ENCODE data around the gene RAPSN. TPM values are rescaled to one million over a fixed set of nuclear protein-coding genes. Genes with fewer than 3 reads are reported as not detected.

RAPSN gene
- total and polyA plus RNA-seq, 2 experiments from 2014 or later = 0.17 to 0.23 TPM

DNA sequence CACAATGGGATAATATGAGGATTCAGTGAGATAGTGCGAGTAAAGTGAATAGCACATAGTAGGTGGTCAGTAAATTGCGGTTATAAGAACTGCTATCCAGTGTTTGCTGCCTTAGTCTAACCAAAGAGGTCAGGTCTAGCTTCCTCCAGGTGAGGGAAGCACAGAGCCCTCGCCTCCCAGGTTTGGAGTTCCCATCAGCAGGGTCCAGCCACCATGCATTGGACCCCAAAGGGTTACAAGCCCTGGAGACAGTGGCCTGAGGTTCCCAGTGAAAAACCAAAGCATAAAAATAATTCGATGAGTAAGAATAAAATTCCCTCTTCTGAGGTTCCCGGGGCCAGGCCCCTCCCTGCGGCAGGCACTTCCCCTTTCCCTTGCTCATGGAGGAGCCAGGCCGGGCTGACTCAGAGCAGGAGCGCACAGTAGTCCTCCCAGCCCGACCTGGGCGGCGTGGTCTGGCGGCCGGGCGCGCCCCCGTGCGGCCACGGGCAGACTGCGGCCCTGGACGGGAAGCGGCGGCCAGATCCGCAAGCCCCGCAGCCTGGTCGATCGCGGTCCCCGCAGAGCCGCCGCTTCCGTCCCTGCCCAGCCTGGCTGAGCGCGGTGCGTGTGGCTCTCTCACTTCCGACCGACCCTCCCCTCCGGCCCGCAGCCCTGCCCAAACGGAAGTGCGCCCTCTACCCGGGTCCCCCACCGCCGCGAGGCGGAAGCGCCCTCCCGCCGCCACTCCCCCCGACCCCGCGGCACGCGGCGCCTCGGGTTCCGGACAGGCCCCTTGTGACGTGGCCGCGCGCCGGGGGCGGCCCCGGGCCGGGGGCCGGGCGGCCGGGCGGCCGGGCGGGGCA lies 41.0 kb downstream of the RAPSN start, which contains the start of gene SLC39A13:
Gene SLC39A13, plus strand, starts transcription at position 845 of the 845 bp plus-strand sequence. CDS start 1,505 bp downstream, outside the sequence.
- H3K27ac ChIP-seq (ENCODE audit: low read depth) = peak within 1 kb of the TSS; percentile 91
- peak within 1 kb of the TSS; percentile 93 for H2AFZ ChIP-seq
- no peaks in the 10 kb centered on the region for H3K9me3 Mint-ChIP-seq
- H3K4me3 Mint-ChIP-seq = peak within 1 kb of the TSS; percentile 90
- H3K27ac Mint-ChIP-seq = peak within 1 kb of the TSS; percentile 91
- no peaks in the 10 kb centered on the region for H3K36me3 ChIP-seq (ENCODE audit: insufficient read depth)
- H3K4me1 ChIP-seq (ENCODE audit: insufficient read depth) = peaks cover 11% of the 10 kb centered on the region; the same call in 1 of the 2 replicates
- no peaks in the 10 kb centered on the region; the same call in 1 of the 2 replicates for H4K20me1 ChIP-seq (replicated peaks; ENCODE audit: insufficient read depth)
- peak; percentile 94 for DNase-seq (ENCODE audit: low spot score)
- H3K4me2 ChIP-seq = peak within 1 kb of the TSS; percentile 97
- peak; percentile 85 for ATAC-seq
- H3F3A ChIP-seq (replicated peaks; ENCODE audit: low read depth) = peaks cover 12% of the 10 kb centered on the region
- H3K4me3 ChIP-seq = peak within 1 kb of the TSS; percentile 95
- no peaks in the 10 kb centered on the region for H3K79me2 ChIP-seq (replicated peaks; ENCODE audit: insufficient read depth)
- peaks cover 15% of the 10 kb centered on the region for H3K4me1 Mint-ChIP-seq
- H3K27me3 Mint-ChIP-seq (ENCODE audit: insufficient read depth, low read depth, poor library complexity) = peaks cover 7% of the 10 kb centered on the region
- H3K9me2 ChIP-seq (ENCODE audit: insufficient read depth) = no peaks in the 10 kb centered on the region
- no peaks in the 10 kb centered on the region for H3K27me3 ChIP-seq (ENCODE audit: insufficient read depth)
- TF ChIP-seq, protein P1, sequence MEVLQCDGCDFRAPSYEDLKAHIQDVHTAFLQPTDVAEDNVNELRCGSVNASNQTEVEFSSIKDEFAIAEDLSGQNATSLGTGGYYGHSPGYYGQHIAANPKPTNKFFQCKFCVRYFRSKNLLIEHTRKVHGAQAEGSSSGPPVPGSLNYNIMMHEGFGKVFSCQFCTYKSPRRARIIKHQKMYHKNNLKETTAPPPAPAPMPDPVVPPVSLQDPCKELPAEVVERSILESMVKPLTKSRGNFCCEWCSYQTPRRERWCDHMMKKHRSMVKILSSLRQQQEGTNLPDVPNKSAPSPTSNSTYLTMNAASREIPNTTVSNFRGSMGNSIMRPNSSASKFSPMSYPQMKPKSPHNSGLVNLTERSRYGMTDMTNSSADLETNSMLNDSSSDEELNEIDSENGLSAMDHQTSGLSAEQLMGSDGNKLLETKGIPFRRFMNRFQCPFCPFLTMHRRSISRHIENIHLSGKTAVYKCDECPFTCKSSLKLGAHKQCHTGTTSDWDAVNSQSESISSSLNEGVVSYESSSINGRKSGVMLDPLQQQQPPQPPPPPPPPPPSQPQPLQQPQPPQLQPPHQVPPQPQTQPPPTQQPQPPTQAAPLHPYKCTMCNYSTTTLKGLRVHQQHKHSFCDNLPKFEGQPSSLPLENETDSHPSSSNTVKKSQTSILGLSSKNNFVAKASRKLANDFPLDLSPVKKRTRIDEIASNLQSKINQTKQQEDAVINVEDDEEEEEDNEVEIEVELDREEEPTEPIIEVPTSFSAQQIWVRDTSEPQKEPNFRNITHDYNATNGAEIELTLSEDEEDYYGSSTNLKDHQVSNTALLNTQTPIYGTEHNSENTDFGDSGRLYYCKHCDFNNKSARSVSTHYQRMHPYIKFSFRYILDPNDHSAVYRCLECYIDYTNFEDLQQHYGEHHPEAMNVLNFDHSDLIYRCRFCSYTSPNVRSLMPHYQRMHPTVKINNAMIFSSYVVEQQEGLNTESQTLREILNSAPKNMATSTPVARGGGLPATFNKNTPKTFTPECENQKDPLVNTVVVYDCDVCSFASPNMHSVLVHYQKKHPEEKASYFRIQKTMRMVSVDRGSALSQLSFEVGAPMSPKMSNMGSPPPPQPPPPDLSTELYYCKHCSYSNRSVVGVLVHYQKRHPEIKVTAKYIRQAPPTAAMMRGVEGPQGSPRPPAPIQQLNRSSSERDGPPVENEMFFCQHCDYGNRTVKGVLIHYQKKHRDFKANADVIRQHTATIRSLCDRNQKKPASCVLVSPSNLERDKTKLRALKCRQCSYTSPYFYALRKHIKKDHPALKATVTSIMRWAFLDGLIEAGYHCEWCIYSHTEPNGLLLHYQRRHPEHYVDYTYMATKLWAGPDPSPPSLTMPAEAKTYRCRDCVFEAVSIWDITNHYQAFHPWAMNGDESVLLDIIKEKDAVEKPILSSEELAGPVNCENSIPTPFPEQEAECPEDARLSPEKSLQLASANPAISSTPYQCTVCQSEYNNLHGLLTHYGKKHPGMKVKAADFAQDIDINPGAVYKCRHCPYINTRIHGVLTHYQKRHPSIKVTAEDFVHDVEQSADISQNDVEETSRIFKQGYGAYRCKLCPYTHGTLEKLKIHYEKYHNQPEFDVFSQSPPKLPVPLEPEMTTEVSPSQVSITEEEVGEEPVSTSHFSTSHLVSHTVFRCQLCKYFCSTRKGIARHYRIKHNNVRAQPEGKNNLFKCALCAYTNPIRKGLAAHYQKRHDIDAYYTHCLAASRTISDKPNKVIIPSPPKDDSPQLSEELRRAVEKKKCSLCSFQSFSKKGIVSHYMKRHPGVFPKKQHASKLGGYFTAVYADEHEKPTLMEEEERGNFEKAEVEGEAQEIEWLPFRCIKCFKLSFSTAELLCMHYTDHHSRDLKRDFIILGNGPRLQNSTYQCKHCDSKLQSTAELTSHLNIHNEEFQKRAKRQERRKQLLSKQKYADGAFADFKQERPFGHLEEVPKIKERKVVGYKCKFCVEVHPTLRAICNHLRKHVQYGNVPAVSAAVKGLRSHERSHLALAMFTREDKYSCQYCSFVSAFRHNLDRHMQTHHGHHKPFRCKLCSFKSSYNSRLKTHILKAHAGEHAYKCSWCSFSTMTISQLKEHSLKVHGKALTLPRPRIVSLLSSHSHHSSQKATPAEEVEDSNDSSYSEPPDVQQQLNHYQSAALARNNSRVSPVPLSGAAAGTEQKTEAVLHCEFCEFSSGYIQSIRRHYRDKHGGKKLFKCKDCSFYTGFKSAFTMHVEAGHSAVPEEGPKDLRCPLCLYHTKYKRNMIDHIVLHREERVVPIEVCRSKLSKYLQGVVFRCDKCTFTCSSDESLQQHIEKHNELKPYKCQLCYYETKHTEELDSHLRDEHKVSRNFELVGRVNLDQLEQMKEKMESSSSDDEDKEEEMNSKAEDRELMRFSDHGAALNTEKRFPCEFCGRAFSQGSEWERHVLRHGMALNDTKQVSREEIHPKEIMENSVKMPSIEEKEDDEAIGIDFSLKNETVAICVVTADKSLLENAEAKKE (CRISPR knock-in tag; IDR thresholded peaks at IDR 0.05) = no peak
- TF ChIP-seq ZNF331 (CRISPR knock-in tag; IDR thresholded peaks at IDR 0.05; ENCODE audit: low read depth) (no peak), EZH2 (IDR thresholded peaks at IDR 0.05; ENCODE audit: low read depth, unreplicated experiment) (no peak), EZH2phosphoT487 (IDR thresholded peaks at IDR 0.05; ENCODE audit: unreplicated experiment) (no peak), ZNF114 (CRISPR knock-in tag; IDR thresholded peaks at IDR 0.05) (no peak), STAT1 (IDR thresholded peaks at IDR 0.05; ENCODE audit: unreplicated experiment) (no peak), NANOG (IDR thresholded peaks at IDR 0.05; ENCODE audit: borderline replicate concordance) (no peak), CREB1 (CRISPR knock-in tag; IDR thresholded peaks at IDR 0.05; ENCODE audit: low read depth) (peak; percentile 97), POLR2AphosphoS5 (IDR thresholded peaks at IDR 0.05; ENCODE audit: low read depth) (peak; percentile 81), JUNB (IDR thresholded peaks at IDR 0.05; ENCODE audit: unreplicated experiment) (no peak)
- TF ChIP-seq, protein P2, sequence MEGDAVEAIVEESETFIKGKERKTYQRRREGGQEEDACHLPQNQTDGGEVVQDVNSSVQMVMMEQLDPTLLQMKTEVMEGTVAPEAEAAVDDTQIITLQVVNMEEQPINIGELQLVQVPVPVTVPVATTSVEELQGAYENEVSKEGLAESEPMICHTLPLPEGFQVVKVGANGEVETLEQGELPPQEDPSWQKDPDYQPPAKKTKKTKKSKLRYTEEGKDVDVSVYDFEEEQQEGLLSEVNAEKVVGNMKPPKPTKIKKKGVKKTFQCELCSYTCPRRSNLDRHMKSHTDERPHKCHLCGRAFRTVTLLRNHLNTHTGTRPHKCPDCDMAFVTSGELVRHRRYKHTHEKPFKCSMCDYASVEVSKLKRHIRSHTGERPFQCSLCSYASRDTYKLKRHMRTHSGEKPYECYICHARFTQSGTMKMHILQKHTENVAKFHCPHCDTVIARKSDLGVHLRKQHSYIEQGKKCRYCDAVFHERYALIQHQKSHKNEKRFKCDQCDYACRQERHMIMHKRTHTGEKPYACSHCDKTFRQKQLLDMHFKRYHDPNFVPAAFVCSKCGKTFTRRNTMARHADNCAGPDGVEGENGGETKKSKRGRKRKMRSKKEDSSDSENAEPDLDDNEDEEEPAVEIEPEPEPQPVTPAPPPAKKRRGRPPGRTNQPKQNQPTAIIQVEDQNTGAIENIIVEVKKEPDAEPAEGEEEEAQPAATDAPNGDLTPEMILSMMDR (conservative IDR thresholded peaks at IDR 0.05; ENCODE audit: low read depth in 2 of 2) = peak; percentile 53 to 80
- TF ChIP-seq, protein P3, sequence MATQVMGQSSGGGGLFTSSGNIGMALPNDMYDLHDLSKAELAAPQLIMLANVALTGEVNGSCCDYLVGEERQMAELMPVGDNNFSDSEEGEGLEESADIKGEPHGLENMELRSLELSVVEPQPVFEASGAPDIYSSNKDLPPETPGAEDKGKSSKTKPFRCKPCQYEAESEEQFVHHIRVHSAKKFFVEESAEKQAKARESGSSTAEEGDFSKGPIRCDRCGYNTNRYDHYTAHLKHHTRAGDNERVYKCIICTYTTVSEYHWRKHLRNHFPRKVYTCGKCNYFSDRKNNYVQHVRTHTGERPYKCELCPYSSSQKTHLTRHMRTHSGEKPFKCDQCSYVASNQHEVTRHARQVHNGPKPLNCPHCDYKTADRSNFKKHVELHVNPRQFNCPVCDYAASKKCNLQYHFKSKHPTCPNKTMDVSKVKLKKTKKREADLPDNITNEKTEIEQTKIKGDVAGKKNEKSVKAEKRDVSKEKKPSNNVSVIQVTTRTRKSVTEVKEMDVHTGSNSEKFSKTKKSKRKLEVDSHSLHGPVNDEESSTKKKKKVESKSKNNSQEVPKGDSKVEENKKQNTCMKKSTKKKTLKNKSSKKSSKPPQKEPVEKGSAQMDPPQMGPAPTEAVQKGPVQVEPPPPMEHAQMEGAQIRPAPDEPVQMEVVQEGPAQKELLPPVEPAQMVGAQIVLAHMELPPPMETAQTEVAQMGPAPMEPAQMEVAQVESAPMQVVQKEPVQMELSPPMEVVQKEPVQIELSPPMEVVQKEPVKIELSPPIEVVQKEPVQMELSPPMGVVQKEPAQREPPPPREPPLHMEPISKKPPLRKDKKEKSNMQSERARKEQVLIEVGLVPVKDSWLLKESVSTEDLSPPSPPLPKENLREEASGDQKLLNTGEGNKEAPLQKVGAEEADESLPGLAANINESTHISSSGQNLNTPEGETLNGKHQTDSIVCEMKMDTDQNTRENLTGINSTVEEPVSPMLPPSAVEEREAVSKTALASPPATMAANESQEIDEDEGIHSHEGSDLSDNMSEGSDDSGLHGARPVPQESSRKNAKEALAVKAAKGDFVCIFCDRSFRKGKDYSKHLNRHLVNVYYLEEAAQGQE (IDR thresholded peaks at IDR 0.05; ENCODE audit: unreplicated experiment) = no peak
- TF ChIP-seq, protein P4, sequence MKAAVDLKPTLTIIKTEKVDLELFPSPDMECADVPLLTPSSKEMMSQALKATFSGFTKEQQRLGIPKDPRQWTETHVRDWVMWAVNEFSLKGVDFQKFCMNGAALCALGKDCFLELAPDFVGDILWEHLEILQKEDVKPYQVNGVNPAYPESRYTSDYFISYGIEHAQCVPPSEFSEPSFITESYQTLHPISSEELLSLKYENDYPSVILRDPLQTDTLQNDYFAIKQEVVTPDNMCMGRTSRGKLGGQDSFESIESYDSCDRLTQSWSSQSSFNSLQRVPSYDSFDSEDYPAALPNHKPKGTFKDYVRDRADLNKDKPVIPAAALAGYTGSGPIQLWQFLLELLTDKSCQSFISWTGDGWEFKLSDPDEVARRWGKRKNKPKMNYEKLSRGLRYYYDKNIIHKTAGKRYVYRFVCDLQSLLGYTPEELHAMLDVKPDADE (IDR thresholded peaks at IDR 0.05) = peak; percentile 45; the same call in 1 of the 2 replicates
- H3K36me3 Mint-ChIP-seq (ENCODE audit: low read depth) = no peaks in the 10 kb centered on the region
